HepG2 (cell line): ENCODE results near the gene TSHZ2. TPM values are rescaled to one million over a fixed set of nuclear protein-coding genes. Genes with fewer than 3 reads are reported as not detected.

Experiments
- BCL6 ChIP-seq: IDR thresholded peaks from 2 replicates; pipeline ENCODE4 v1.6.1; 2016; ENCODE audit warnings: missing genetic modification reagents, missing compliant biosample characterization
- BHLHE40 ChIP-seq: IDR thresholded peaks from 2 replicates; pipeline ENCODE4 v1.6.1; 2011; ENCODE audit warnings: low read length, improper control_type of control experiment
- BORCS8-MEF2B ChIP-seq: sonication (generic); formaldehyde crosslinking; IDR thresholded peaks from 2 replicates; pipeline ENCODE4 v1.8.0; 2022; ENCODE audit warnings: mild to moderate bottlenecking, missing genetic modification reagents
- CEBPB ChIP-seq: IDR thresholded peaks from 2 replicates; pipeline ENCODE4 v1.6.1; 2011; ENCODE audit warnings: low read depth, low read length, improper control_type of control experiment, borderline replicate concordance
- KDM2A ChIP-seq: sonication (generic); formaldehyde crosslinking; IDR thresholded peaks from 2 replicates; pipeline ENCODE4 v1.4.0; 2020; ENCODE audit warnings: low read depth, missing genetic modification reagents, borderline replicate concordance
- KLF9 ChIP-seq: IDR thresholded peaks from 2 replicates; pipeline ENCODE4 v1.6.1; 2016; ENCODE audit warnings: low read depth
- THYN1 ChIP-seq: sonication (generic); formaldehyde crosslinking; IDR thresholded peaks from 2 replicates; pipeline ENCODE4 v1.8.1; 2023; ENCODE audit warnings: low read depth, mild to moderate bottlenecking, moderate library complexity, missing genetic modification reagents, borderline replicate concordance
- ZBTB21 ChIP-seq: sonication (generic); formaldehyde crosslinking; IDR thresholded peaks from 2 replicates; pipeline ENCODE4 v1.4.0; 2020; ENCODE audit warnings: missing genetic modification reagents
- ZFP82 ChIP-seq: sonication (generic); formaldehyde crosslinking; IDR thresholded peaks from 2 replicates; pipeline ENCODE4 v1.5.1; 2020; ENCODE audit warnings: mild to moderate bottlenecking, missing genetic modification reagents, borderline replicate concordance
- ZMYM4 ChIP-seq: sonication (generic); formaldehyde crosslinking; IDR thresholded peaks from 2 replicates; pipeline ENCODE4 v1.8.1; 2023; ENCODE audit warnings: mild to moderate bottlenecking, missing genetic modification reagents
- ZNF224 ChIP-seq: sonication (generic); formaldehyde crosslinking; IDR thresholded peaks from 2 replicates; pipeline ENCODE4 v1.5.0; 2020; ENCODE audit warnings: mild to moderate bottlenecking, missing genetic modification reagents
- ZNF317 ChIP-seq: sonication (generic); formaldehyde crosslinking; IDR thresholded peaks from 2 replicates; pipeline ENCODE4 v1.5.0; 2020; ENCODE audit warnings: mild to moderate bottlenecking, missing genetic modification reagents
- ZNF335 ChIP-seq: sonication (generic); formaldehyde crosslinking; IDR thresholded peaks from 2 replicates; pipeline ENCODE4 v1.4.0; 2020; ENCODE audit warnings: missing genetic modification reagents
- ZNF367 ChIP-seq: sonication (generic); formaldehyde crosslinking; IDR thresholded peaks from 2 replicates; pipeline ENCODE4 v1.4.0; 2020; ENCODE audit warnings: missing genetic modification reagents, borderline replicate concordance
- ZNF550 ChIP-seq: sonication (generic); formaldehyde crosslinking; IDR thresholded peaks from 2 replicates; pipeline ENCODE4 v1.4.0; 2020; ENCODE audit warnings: mild to moderate bottlenecking, missing genetic modification reagents, borderline replicate concordance
- ZNF563 ChIP-seq: sonication (generic); formaldehyde crosslinking; IDR thresholded peaks from 2 replicates; pipeline ENCODE4 v1.8.0; 2022; ENCODE audit warnings: mild to moderate bottlenecking, moderate library complexity, missing genetic modification reagents
- ZNF564 ChIP-seq: sonication (generic); formaldehyde crosslinking; IDR thresholded peaks from 2 replicates; pipeline ENCODE4 v1.8.1; 2023; ENCODE audit warnings: mild to moderate bottlenecking, missing genetic modification reagents
- ZNF570 ChIP-seq: sonication (generic); formaldehyde crosslinking; IDR thresholded peaks from 2 replicates; pipeline ENCODE4 v1.4.0; 2020; ENCODE audit warnings: mild to moderate bottlenecking, missing genetic modification reagents, borderline replicate concordance
- polyA plus RNA-seq, 8 experiments: library from polyadenylated mRNA; depleted of rRNA in 3 of 8; stranded (reverse) in 7 of 8; unstranded in 1 of 8; fragments of >200 nt; fragmentation: Illumina TruSeq in 4 of 8; extraction: Trizol in 4 of 8; gene quantifications; 2 replicates each; pipeline versions ENCODE4 v1.2.1 to v1.2.3, GENCODE V29; 2011 to 2016; ENCODE audit warnings: low read depth in 4 of 8, missing spikeins in 1 of 8, mixed read lengths in 1 of 8; ENCODE audit not compliant: insufficient read depth in 1 of 8
- total RNA-seq, 5 experiments: library from RNA; depleted of rRNA; stranded (reverse); fragments of >200 nt; fragmentation: Illumina TruSeq; extraction: Trizol; gene quantifications; 2 replicates each; pipeline ENCODE4 v1.2.3, GENCODE V29; 2016; ENCODE audit warnings: low read depth in 1 of 5
- TF ChIP-seq, protein P1 (sequence below): sonication (generic); formaldehyde crosslinking; IDR thresholded peaks from 2 replicates; pipeline ENCODE4 v1.9.0; 2021; ENCODE audit warnings: mild to moderate bottlenecking, missing genetic modification reagents
- TF ChIP-seq, protein P2 (sequence below): sonication (generic); formaldehyde crosslinking; IDR thresholded peaks from 2 replicates; pipeline ENCODE4 v1.5.1; 2020; ENCODE audit warnings: mild to moderate bottlenecking, missing genetic modification reagents, moderate library complexity
- TF ChIP-seq, protein P3 (sequence below): IDR thresholded peaks from 2 replicates; pipeline ENCODE4 v1.6.1; 2018; ENCODE audit warnings: missing genetic modification reagents, mild to moderate bottlenecking, missing compliant biosample characterization

Gene TSHZ2
- total and polyA plus RNA-seq, 2 of the 13 experiments (the other 11 are each of a cell fraction or from before 2014, with no cell fraction given), result 0.01 TPM; not detected in 1

DNA sequence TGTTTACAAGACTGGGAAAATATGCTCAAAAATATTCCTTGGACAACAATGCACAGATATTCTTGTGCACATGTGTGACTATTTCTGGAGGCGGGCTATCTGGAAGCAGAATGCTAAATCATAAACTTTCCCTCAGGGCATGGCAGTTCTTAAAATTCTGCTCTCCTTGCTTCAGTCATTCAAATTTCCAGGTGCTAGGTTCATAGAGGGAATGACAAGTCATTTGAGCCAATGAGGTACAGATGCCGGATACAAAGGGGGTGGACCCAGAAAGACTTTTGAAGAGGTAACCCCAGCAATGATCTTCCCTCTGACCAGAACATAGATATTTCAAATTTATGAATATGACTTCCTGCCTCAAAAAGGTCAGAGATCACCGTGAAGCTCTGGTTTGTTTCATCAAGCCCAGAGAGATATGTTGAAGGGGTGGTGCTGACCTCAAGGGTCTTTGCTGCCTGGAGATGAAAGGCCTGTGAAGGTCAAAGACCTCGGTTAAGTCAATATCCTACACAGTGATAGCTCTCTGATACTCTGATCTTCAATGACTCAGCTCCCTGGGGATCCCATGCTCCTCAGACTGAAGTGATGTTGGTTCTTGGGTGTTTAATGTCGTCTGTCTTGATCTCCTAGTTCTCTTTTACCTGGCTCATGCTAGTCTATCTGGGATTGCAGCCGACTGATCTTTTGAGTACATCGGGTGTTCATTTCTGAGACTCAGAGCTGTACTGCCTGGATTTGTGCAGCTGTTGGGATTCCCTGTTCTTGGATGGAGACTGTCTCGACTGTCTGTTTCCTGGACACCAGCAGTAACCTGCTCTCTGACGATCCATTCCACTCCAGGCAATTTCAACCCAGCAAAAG is 47.5 kb upstream of the TSHZ2 start (continued):
- TF ChIP-seq, protein P1, sequence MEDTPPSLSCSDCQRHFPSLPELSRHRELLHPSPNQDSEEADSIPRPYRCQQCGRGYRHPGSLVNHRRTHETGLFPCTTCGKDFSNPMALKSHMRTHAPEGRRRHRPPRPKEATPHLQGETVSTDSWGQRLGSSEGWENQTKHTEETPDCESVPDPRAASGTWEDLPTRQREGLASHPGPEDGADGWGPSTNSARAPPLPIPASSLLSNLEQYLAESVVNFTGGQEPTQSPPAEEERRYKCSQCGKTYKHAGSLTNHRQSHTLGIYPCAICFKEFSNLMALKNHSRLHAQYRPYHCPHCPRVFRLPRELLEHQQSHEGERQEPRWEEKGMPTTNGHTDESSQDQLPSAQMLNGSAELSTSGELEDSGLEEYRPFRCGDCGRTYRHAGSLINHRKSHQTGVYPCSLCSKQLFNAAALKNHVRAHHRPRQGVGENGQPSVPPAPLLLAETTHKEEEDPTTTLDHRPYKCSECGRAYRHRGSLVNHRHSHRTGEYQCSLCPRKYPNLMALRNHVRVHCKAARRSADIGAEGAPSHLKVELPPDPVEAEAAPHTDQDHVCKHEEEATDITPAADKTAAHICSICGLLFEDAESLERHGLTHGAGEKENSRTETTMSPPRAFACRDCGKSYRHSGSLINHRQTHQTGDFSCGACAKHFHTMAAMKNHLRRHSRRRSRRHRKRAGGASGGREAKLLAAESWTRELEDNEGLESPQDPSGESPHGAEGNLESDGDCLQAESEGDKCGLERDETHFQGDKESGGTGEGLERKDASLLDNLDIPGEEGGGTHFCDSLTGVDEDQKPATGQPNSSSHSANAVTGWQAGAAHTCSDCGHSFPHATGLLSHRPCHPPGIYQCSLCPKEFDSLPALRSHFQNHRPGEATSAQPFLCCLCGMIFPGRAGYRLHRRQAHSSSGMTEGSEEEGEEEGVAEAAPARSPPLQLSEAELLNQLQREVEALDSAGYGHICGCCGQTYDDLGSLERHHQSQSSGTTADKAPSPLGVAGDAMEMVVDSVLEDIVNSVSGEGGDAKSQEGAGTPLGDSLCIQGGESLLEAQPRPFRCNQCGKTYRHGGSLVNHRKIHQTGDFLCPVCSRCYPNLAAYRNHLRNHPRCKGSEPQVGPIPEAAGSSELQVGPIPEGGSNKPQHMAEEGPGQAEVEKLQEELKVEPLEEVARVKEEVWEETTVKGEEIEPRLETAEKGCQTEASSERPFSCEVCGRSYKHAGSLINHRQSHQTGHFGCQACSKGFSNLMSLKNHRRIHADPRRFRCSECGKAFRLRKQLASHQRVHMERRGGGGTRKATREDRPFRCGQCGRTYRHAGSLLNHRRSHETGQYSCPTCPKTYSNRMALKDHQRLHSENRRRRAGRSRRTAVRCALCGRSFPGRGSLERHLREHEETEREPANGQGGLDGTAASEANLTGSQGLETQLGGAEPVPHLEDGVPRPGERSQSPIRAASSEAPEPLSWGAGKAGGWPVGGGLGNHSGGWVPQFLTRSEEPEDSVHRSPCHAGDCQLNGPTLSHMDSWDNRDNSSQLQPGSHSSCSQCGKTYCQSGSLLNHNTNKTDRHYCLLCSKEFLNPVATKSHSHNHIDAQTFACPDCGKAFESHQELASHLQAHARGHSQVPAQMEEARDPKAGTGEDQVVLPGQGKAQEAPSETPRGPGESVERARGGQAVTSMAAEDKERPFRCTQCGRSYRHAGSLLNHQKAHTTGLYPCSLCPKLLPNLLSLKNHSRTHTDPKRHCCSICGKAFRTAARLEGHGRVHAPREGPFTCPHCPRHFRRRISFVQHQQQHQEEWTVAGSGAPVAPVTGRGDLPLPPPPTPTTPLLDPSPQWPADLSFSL (CRISPR knock-in tag), result peak; percentile 53; the same call in 1 of the 2 replicates
- TF ChIP-seq ZNF564 (CRISPR knock-in tag) (no peak; the same call in 1 of the 2 replicates), CEBPB (no peak), ZNF563 (CRISPR knock-in tag) (0 out of 2 replicates have a peak, but pooled peaks have one; percentile 18), ZBTB21 (CRISPR knock-in tag) (peak; percentile 72), ZNF570 (CRISPR knock-in tag) (no peak), THYN1 (CRISPR knock-in tag) (no peak), BORCS8-MEF2B (peak; percentile 79), KDM2A (CRISPR knock-in tag) (peak; percentile 68; the same call in 1 of the 2 replicates), BCL6 (CRISPR knock-in tag) (peak; percentile 96), ZNF317 (peak; percentile 86; the same call in 1 of the 2 replicates), BHLHE40 (peak; percentile 24; the same call in 1 of the 2 replicates), ZNF550 (CRISPR knock-in tag) (no peak), ZMYM4 (peak; percentile 97), ZNF367 (CRISPR knock-in tag) (no peak), ZNF224 (CRISPR knock-in tag) (peak; percentile 100), ZNF335 (peak; percentile 84), ZFP82 (CRISPR knock-in tag) (no peak), KLF9 (CRISPR knock-in tag) (0 out of 2 replicates have a peak, but pooled peaks have one; percentile 31)
- TF ChIP-seq, protein P2, sequence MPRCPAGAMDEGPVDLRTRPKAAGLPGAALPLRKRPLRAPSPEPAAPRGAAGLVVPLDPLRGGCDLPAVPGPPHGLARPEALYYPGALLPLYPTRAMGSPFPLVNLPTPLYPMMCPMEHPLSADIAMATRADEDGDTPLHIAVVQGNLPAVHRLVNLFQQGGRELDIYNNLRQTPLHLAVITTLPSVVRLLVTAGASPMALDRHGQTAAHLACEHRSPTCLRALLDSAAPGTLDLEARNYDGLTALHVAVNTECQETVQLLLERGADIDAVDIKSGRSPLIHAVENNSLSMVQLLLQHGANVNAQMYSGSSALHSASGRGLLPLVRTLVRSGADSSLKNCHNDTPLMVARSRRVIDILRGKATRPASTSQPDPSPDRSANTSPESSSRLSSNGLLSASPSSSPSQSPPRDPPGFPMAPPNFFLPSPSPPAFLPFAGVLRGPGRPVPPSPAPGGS, result peak; percentile 74; the same call in 1 of the 2 replicates
- TF ChIP-seq, protein P3, sequence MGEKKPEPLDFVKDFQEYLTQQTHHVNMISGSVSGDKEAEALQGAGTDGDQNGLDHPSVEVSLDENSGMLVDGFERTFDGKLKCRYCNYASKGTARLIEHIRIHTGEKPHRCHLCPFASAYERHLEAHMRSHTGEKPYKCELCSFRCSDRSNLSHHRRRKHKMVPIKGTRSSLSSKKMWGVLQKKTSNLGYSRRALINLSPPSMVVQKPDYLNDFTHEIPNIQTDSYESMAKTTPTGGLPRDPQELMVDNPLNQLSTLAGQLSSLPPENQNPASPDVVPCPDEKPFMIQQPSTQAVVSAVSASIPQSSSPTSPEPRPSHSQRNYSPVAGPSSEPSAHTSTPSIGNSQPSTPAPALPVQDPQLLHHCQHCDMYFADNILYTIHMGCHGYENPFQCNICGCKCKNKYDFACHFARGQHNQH, result peak; percentile 98
